SK-MEL-5 (cell line): Measurements from ENCODE around the gene CAMKMT. TPM values are rescaled to one million over a fixed set of nuclear protein-coding genes. Genes with fewer than 3 reads are reported as not detected.
"Not testable (repeated sequence)": the region's sequence is repeated elsewhere in the genome, so short reads cannot be mapped to it uniquely, and the experiment has no call there.

Source experiments
- DNase-seq: peaks from one replicate; pipeline ENCODE4 v3.0.0-alpha.2; 2016; ENCODE audit warnings: low read depth, low spot score
- in situ Hi-C: cut with HindIII; loops from 2 replicates; pipeline ENCODE4 v1.10.0; 2016; ENCODE audit warnings: low sequenced_read_pairs, high pct_unique_total_duplicates, low pct_unique_long_range_greater_than_20kb
- total RNA-seq: library from RNA; depleted of rRNA; stranded (reverse); fragments of >200 nt; shearing (Covaris generic); gene quantifications from 2 replicates; pipeline ENCODE4 v1.2.3, GENCODE V29; 2014

Gene CAMKMT
- total RNA-seq, 1 experiment from 2014 or later, result 6.4 TPM

DNA sequence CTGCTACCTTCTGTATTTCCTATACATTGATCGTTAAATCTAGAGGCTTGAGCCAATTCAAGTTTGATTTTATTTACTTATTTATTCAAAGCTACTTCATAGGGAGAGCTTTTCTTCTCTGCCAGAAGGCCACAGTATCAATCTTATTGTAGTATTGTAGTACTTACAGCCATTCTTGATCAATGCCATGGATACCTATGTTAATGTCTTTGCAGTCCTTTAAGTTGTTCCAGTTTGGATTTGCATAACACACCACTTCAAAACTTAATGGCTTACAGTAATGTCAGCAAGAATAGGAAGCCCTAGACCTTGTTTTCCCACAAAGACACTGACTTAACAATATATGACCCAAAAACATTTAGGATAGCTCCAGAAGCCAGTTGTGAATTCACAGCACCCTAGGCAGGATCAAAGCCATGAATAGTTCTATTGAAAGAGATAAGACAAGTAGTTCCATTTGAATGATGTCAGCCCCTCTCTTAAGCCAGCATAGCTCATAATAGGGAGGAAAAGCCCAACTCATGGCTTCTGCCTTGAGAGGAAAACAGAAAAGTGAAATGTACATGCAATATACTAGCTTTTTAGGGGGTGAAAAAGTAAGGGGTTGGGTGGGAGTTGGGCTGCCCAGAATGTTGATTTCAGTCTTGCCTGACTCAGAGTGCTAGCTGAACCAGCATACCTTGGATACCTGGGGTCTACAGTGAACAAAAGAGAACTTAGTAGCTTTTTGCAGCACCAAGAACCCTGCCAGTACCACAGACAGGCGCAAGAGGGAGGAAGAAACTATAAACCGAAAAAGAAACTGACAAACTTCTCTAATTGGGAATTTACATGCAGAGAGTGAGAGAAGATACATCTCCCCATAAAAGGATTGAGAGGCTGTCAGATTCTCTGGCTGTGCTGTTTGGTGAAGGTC, 101.4 kb downstream of the CAMKMT start:
- in situ Hi-C loops, result no loop called here
- DNase-seq, result no peak

DNA sequence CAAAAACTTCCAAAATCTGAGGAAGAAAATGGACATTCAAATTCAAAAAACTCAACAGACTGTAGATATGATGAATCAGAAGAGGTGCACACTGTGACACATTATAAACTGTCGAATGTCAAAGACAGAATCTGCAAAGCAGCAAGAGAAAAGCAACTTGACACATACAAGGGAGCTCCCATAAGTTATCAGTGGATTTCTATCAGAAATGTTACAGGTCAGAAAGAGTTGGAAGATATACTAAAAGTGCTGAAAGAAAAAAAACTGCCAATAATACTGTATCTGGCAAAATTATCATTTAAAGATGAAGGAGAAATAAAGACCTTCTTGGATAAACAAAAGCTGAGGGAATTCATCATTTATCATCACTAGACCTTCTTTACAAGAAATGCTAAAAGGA, 102.7 kb downstream of the CAMKMT start:
- no peak for DNase-seq
- in situ Hi-C loops, result no loop called here

DNA sequence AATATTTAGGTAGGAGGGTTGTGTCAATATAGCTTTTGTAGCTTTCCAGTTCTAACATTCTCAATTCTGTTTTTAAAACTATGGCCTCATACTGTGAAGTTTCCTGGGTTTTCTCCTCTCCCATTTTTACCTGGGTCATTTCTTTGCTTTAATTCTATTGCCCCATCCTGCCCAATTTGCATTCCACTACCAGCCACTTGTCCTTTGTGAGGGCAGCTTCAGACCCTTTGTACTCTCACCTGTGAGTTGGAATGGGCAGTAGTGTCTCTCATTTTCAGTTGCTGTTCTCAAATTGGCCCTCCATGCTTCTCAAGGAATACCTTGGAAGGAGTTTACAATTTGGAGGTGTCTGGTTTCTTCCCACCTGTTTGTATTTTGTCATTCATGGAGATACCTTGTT, 108.4 kb downstream of the CAMKMT start:
- in situ Hi-C loops, result loop anchor here (10.0 kb wide), 1 partner anchor 75 kb away; no protein-coding TSS in a partner anchor
- no peak for DNase-seq

DNA sequence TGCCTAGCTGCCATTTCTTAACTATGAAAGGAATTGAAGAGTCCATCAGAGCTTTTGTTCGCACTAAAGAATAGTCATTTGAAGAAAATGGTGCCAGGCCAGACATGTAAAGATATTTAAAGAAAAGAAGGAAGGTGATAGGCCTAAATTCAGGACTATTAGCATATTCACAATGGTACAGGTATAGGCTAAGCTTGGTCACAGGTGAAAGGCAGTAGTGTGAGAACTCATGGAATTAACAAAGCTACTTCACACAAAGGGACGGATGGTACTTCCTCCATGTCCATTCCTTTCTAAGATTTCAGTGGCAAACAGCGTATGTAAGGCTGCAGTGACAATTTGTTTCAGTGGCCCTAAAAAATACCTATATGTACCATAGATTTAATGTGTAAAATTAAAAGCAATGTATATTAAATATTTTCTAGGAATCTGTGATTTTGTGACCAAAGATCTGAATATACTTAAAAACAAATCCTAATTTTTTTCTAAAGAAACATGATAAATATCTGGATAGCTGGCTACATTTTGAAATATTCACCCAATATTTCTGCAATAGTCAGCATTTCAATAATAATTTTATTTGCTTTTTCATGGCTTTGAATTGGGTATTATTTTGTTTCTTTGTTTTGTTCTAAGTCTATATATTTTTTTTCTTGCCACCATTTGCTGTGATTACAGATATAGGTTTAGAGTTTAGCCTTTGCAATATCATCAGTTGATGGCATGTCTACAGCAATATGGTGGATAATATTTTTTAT, 116.1 kb downstream of the CAMKMT start:
- in situ Hi-C loops, result loop anchor here (10.0 to 25.0 kb wide), 2 partner anchors 83 to 441 kb away; no protein-coding TSS in a partner anchor
- DNase-seq, result no peak

DNA sequence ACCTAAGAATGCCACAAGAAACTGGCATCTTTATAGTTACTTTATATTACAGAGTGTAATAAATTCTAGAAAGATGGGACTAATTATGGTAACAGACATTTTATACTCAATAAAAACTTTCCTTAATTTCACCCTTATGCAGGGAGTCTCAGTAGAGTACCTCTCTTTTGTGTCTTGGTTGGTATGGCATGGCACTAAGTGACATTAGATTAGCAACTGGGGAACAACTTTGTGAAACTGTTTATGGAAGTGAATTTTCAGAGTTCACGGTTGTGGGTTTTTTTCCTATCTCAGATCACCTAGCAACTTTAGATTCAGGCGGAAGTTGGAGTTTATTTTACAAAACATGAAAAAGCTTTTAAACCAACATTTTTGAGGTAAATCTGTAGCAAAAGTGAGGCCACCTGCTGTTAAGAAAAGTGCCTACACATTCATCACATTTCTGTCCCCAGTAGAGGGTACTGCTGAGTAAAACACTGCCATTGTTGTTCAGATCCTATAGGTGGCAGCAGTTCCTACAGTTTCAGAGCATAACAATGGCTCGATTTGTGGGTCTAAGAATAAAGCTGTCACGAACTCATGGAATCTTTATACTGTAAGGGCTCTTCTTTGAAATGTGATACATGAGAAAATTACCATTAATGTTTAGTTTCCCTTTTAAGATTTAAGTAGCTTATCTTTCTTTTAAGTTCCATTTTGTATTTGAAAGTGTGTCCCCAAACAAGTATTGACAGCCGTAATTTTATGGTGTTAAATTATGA, 117.6 kb downstream of the CAMKMT start:
- DNase-seq, result peak; percentile 93
- in situ Hi-C loops, result loop anchor here (10.0 to 25.0 kb wide), 2 partner anchors 85 to 442 kb away; no protein-coding TSS in a partner anchor

DNA sequence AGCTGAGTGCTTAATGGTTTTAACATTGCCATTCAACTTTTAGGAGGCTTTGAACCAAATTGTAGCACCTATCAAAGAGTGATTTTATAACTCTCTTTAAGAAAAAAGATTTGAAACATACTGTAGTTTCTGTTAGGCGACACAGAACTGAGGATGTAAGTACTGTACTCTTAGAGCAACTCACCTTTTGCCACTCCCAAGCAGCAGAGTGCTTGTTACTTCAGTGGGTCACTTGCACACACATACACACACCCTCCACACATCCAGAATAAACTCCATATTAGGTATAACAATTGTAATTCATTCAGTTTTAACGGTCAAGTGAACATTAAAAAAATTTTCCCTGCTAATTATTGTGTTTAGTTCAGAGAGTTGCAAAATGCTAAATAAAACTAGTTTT, 118.3 kb downstream of the CAMKMT start:
- no peak for DNase-seq
- in situ Hi-C loops, result loop anchor here (25.0 kb wide), 1 partner anchor 443 kb away; no protein-coding TSS in a partner anchor

DNA sequence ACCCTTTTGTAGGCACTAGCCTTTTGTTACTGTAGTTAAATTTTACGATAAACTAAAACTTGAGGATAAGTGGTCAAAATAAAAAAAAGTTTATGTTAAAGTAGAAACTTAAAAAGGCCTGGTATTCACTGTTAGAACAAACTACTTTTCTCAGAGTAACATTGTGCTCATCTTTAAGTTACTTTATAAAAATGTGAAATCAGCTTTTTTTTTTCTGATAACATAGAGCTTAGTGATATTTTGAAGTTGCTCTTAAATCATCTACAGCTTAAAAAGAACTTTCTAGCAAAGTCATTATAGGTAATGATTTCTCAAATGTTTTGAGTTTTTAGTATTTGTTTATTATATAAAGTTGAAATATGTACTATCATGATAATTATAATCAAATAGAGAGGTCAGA, 125.3 kb downstream of the CAMKMT start:
- no peak for DNase-seq
- in situ Hi-C loops, result loop anchor here (25.0 kb wide), 1 partner anchor 450 kb away; no protein-coding TSS in a partner anchor

DNA sequence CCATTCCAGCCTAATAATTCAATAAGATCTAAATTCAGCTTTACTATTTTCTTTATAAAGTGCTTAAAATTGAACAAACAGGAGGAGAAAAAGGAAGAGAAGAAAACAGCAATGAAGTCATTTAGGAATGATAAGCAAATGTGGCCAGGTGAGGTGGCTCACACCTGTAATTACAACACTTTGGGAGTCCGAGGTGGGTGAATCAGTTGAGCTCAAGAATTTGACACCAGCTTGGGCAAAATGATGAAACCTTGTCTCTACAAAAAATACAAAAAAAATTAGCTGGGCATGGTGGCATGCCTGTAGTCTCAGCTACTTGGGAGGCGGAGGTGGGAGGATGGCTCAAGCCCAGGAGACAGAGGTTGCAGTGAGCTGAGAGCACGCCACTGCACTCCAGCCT, 129.0 kb downstream of the CAMKMT start:
- in situ Hi-C loops, result loop anchor here (25.0 kb wide), 1 partner anchor 453 kb away; no protein-coding TSS in a partner anchor
- no peak for DNase-seq

DNA sequence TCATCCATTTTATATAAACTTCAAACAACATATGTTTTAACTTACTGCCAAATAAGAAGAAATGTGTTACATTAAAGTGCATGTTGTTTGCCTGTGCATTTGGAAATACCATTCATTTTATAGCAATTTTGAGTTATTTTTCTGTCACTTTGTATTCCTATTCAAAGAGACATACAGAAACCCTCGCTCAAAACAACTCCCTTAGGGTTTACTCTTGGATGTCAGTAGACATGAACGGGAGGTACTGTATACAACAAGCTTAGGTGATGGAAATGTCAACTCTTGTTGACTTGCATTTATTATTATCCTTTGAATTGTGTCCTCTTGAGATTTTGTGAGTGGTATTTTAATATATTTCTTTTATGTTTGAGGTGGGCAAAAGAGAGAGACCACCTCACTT, 132.3 kb downstream of the CAMKMT start:
- in situ Hi-C loops, result loop anchor here (25.0 kb wide), 1 partner anchor 457 kb away; no protein-coding TSS in a partner anchor

DNA sequence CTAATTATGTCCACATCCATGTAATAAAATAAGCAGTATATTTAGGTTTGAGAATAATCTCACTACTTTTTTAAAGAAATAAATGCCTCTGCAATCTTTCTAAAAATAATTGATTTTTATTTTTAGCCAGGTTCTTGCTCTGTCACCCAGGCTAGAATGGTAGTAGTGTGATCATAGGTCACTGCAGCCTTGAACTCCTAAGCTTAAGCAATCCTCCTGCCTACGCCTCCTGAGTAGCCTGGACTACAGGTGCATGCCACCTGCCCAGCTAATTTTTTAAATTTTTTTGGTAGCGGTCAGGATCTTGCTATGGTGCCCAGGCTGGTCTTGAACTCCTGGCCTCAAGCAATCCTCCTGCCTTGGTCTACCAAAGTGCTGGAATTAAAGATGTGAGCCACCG, 133.3 kb downstream of the CAMKMT start:
- in situ Hi-C loops, result loop anchor here (25.0 kb wide), 1 partner anchor 458 kb away; no protein-coding TSS in a partner anchor
- no peak for DNase-seq

More for the DNA sequence above, 132.3 kb downstream of the CAMKMT start:
- DNase-seq, result no peak

DNA sequence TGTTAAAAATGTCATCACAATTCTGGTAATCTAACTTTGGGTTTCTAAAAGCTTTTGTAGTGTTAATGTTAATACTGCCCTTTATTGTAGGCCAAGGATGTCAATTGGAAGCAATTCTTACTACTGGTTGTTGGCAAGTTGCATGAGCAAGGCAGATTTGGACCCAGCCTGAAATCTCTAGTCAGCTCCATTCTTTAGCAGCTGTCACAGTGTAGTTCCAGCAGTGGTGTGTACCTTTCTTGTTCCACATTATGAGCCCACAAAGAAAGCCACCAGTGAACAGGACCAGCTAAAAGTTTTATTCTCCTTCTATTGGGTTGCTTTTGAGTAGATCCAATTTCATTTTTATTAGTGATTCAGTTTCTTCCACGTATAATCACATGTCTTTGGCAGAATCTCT, 133.8 kb downstream of the CAMKMT start:
- in situ Hi-C loops, result loop anchor here (25.0 kb wide), 1 partner anchor 458 kb away; no protein-coding TSS in a partner anchor
- no peak for DNase-seq

DNA sequence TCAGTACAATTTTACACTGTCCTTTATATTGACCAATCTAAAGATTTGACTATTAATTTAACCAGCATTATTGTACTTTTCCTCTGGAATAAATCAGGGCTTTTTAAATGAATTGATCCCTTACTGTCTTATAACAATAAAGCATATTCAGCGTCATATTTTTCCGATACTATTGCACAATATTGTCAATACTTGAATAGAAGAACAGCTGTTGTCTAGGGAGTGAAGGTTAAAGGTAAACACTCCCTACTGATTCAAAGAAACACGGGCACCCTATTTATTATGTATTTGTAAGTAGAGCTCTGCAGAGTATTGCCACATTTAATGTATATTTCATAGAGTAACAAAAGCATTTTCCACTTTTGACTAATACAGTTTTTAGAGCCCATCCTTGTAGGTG, 134.4 kb downstream of the CAMKMT start:
- in situ Hi-C loops, result loop anchor here (25.0 kb wide), 1 partner anchor 459 kb away; no protein-coding TSS in a partner anchor
- no peak for DNase-seq

DNA sequence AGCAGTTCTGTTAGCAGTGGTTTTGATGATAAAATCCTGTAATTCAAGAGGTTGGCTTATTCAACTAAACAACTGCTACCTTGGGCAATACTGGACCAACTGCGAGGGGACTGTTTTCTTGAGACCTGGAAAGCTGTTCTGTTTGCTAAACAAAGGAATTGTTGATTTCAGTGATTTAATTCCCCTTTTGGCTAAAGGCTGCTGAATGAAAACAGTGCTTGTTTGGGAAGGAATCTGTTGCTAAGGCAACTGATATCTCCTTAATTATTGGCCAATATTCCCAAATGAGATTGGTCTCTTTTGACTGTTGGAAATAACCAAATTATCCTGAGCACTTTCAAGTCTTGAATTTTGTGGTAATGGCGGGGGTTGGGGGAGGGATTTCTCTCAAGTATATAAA, 136.8 kb downstream of the CAMKMT start:
- in situ Hi-C loops, result loop anchor here (25.0 kb wide), 1 partner anchor 461 kb away; no protein-coding TSS in a partner anchor

DNA sequence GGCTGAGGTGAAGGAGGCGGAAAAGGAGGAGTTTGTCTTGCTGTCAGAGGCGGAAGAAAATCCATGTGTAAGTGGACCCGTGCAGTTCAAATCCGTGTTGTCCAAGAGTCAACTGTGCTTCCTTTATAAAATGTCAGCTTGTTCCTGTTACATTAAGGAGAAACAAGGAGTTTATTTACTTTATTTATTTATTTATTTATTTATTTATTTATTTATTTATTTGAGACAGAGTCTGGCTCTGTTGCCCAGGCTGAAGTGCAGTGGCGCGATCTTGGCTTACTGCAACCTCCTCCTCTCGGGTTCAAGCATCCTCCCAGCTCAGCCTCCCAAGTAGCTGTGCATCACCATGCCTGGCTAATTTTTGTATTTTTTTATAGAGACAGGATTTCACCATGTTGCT, 143.9 kb downstream of the CAMKMT start:
- in situ Hi-C loops, DNase-seq: not testable (repeated sequence)

More for the DNA sequence above, 136.8 kb downstream of the CAMKMT start:
- no peak for DNase-seq

DNA sequence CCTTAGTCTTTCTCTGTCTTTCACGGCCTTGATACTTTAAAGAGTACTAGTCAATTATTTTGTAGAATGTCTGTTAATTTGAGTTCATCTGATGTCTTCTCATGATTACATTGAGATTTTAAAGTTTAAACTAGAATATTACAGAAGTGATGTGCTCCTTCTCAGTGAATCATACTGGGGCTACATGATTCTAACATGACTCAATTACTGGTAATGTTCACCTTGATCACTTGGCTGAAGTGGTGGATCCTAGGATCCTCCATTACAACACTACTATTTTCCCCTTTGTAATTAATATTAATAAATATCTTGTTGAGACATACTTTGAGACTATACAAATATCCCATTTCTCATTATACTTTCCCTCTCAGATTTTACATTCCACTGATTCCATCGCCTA, 148.5 kb downstream of the CAMKMT start:
- no peak for DNase-seq
- in situ Hi-C loops, result no loop called here

DNA sequence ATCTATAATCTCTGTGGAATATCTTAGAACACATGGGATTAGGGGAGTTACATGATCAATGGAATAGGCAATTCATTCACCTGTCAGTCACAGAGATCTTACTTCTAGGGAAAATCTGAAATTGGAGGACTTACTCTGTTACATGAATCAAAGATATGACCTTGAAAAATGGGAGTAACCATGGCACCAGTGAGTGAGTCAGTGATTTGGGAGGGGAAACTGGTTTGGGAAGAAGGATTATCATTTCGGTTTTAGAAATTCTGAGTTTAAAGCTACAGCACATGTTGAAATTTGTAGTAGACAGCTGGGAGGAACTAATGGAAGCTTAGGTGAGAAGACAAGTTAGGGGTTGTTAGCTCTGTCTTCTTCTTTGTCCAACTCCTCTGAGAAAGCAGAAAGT, 153.7 kb downstream of the CAMKMT start:
- in situ Hi-C loops, result no loop called here

DNA sequence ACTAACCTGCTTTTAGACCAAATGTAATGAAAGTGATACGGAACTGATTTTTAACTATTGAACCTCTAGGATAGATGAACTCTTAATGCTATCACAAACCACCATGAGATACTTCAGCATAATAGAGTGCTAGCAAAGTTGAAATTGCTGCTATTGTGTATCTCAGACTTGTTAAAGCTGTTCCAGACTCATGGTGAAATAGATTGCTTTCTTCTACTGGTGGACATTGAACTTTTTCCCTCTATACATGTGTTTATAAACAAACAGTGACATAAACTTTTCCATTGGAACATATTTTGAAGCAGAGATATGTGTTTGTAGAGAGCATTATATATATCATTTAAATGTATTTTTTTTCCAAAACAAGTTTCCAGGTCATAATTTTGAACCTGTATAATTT, 157.3 kb downstream of the CAMKMT start:
- no peak for DNase-seq
- in situ Hi-C loops, result no loop called here

More for the DNA sequence above, 153.7 kb downstream of the CAMKMT start:
- DNase-seq, result no peak
